Measurements from ENCODE around the gene EXOSC7.

DNA sequence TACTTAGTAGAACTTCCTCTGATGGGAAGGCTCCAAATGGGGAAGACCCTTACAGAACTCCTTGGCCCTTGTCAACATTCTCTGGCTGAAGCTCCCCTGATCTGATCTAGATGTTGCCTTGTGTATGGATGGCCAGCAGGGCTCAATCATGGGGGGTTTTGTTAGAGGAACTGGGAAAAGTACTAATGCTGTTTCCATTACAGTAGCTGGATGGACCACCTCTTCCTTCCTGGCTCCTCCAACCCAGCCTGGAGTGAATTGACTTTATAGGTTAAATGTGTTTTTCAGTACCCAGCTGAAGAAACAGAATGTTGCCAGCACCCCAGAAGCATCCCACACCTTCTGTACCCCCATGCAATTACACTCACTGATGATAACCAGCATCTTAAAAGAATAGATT, 27.4 kb downstream of the EXOSC7 start:
- TF ChIP-seq, protein P1, sequence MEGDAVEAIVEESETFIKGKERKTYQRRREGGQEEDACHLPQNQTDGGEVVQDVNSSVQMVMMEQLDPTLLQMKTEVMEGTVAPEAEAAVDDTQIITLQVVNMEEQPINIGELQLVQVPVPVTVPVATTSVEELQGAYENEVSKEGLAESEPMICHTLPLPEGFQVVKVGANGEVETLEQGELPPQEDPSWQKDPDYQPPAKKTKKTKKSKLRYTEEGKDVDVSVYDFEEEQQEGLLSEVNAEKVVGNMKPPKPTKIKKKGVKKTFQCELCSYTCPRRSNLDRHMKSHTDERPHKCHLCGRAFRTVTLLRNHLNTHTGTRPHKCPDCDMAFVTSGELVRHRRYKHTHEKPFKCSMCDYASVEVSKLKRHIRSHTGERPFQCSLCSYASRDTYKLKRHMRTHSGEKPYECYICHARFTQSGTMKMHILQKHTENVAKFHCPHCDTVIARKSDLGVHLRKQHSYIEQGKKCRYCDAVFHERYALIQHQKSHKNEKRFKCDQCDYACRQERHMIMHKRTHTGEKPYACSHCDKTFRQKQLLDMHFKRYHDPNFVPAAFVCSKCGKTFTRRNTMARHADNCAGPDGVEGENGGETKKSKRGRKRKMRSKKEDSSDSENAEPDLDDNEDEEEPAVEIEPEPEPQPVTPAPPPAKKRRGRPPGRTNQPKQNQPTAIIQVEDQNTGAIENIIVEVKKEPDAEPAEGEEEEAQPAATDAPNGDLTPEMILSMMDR (IDR thresholded peaks at IDR 0.05; ENCODE audit: low read depth, low read length, missing input control): no peak
- TF ChIP-seq GABPA (IDR thresholded peaks at IDR 0.05 in 1 of 2, conservative IDR thresholded peaks at IDR 0.05 in 1 of 2): no peak
- TF ChIP-seq JUND (IDR thresholded peaks at IDR 0.05): no peak

Data from liver (tissue), 3 donors.